GM21360 (cell line): Measurements from ENCODE around the gene RIPPLY1.
"Not testable (repeated sequence)": the region's sequence is repeated elsewhere in the genome, so short reads cannot be mapped to it uniquely, and the experiment has no call there.

ENCODE experiments used
- ATAC-seq: cut with Tn5 transposase; IDR thresholded peaks from one replicate; pipeline ENCODE4 v1.9.1; 2021; ENCODE audit warnings: mild to moderate bottlenecking, moderate library complexity; ENCODE audit not compliant: unreplicated experiment

The RIPPLY1 gene

GRCh38 chrX:106912864-106913263, 9.7 kb upstream of the RIPPLY1 start:
- ATAC-seq: no peak

DNA sequence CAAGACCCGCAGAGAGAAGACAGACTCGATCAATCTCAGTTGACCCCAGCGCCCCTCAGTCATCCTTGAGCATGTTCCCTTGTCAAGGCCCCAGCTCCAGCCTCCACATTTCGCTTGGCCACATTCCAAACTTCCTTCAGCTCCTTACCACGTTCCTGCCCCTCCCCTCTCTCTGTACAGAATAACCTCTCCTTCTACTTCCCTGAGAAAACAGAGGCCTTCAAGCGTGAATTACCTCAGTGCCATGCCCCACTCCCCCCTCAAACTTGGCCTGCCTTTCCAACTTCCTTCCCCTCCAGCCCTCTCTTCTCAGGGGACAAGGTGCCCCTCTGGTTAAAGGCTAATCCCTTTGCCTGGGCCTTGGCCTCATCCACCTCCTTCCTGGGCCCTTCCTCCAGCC, 3.2 kb upstream of the RIPPLY1 start:
- ATAC-seq: no peak

DNA sequence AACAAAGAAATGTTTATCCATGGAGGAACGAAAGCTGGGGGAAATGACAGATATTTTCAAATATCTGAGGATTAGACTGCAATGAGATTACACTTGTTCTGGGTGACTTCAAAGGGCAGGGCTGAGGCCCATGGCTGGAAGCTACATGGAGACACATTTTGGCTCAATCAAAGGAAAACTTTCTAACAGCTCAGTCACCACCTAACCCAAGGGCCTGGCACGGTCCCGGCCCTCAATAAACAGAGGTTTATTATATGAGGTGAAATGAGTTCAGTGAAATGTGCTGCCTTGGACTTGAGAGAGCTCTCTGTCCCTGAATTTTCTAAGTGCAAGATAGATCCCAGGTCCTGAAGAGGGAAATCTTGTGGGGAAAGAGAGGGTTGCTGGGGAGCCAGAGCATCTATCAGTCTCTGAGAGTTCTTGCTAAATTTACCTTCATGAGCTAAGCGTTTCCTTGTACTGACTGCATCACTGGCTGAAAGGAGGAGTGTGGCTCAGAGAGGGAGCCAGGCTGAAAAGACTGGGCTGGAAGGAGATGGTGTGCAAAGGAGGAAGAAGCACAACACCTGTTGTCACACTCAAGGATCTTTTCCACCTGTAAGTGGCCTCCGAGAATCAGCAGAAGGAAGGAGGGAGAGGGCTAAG, 2.0 kb upstream of the RIPPLY1 start:
- no peak for ATAC-seq

- no peak for ATAC-seq
Observed at GRCh38 chrX:106903856-106904528, 851 bp upstream of the RIPPLY1 start.

- no peak for ATAC-seq
Observed at GRCh38 chrX:106902684-106903083, 457 bp downstream of the RIPPLY1 start.

GRCh38 chrX:106901781-106902219, 1.3 kb downstream of the RIPPLY1 start:
- no peak for ATAC-seq

DNA sequence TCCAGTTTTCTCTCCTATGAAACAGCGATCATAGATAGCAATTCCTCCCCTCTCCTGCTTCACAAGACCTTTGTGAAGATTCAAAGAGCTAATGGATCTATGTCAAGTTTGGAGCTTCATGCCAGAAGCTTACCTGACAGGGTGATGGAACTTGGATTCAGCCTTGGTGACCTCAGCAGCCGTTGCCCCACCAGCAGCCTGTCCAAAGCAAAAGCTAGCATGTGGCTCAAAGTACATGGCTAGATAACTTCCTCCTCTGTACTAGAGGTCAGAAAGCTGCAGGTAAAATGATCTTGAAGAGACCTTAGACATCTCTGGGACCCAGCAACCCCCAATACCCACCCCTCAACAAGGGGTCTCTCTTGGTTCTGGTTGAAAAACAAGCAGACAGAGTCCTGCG, 1.8 kb downstream of the RIPPLY1 start:
- ATAC-seq: no peak

DNA sequence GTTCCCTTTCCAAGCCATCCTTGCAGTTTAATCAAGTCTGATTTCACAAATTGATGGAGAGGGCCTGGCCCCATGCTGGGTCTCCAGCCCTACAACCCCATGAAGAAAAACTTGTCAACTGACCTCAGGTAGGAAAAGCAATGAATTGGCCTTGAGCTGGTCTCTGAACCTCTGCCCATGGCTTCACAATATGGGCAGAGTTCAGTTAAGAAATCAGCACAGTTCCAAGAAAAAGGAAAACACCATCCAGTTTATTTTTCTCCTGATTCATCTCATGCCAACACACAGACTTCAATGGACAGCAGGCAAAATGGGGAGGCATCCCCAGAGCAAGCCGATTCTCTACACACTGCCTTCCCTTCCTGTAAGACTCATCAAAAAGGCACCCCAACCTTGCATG, 3.3 kb downstream of the RIPPLY1 start:
- ATAC-seq: no peak

- no peak for ATAC-seq
Observed at GRCh38 chrX:106899276-106899675, 3.9 kb downstream of the RIPPLY1 start.

- ATAC-seq: peak; percentile 59
Observed at GRCh38 chrX:106898462-106898861, 4.7 kb downstream of the RIPPLY1 start.

DNA sequence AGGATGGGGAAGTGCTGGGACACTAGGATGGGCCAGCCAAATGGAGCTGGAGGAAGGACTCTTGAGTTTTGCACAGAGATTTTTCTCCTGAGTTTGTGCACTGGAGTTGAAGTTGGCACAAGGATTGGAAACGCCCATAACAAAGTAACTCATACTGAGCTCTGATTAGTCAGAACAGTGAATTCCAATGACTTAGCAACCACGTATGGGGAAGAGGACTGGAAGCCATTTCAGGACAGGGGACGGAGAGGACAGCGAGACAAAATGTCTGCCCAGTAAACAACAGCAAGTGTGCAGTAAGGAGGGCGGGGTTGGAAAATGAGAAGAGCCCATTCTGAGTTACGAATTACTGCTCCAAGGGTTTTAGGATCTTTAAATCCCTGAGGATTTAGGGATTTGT, 5.9 kb downstream of the RIPPLY1 start:
- no peak for ATAC-seq

GRCh38 chrX:106894978-106895452, 8.1 kb downstream of the RIPPLY1 start:
- ATAC-seq: no peak

- ATAC-seq: peak; percentile 81
Observed at GRCh38 chrX:106894392-106894909, 8.7 kb downstream of the RIPPLY1 start.

DNA sequence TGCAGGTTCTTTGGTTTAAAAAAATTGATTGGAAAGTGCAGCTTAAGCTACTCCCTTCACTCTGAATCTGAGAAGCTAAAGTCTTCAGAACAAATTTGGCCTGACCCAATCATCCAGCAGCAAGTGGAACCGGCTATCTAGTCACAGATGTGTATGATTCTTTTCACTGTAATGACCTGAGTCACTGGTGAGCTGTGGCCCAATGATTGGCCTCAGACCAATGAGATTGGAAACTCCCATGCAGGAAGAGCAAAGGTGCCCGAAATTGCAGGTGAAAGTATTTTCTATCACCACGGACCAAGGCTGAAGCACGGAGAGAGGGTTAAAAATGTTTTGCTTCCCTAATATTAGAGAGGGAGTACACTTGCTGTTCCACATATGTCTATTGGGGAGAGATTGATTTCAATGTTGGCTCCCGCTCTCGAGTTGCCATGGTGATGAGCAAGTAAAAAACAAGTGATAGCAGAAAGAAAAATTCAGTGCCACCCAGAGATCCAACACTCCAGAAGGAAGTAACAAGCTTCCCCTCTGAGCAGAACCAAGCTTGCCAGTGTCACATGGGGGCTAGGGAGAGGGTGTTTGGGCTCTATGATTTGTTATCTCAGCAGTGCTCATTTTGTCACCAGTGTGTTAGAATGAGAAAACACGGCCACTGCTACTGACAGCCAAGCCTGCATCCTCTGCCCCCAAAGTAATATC, 11.2 kb downstream of the RIPPLY1 start:
- ATAC-seq: no peak

GRCh38 chrX:106889468-106889867, 13.7 kb downstream of the RIPPLY1 start:
- no peak for ATAC-seq

DNA sequence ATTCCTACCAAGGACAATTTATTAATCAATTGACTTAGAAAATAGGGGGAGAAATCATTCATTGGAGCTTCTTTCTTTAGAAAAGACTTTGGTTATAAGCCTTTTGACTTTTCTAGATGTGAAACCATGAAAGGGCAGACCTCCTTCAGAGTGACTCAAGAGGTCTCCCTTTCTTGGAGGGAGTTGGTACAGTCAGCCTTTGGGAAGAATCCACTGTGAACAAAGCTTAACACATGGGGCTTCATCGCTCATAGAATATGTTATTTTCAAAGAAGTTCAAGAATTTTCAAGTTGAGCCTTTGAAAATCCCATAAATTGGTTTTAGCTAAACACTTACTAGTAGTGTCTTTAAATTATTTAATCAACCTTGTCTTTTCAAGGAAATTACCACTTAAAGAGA, 28.0 kb downstream of the RIPPLY1 start:
- ATAC-seq: no peak

DNA sequence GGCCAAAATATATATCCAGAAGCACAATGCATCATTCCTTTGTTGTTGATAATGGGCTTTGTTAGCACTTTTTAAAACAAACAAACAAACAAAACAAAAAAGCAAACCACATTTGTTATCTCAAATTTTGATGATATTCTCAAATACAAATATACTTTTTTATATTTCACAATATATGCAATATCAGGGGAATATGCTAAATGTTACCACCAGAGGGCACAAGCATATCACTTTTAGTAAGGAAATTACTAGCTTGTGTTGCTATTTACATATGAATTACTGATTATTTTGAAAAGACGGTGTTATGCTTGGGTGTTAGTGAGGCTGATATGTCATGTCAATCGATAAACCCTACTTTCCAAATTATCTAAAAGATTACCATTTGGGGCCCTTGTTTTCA, 29.1 kb downstream of the RIPPLY1 start:
- ATAC-seq: no peak

- ATAC-seq: not testable (repeated sequence)
Observed at GRCh38 chrX:106872796-106873195, 30.3 kb downstream of the RIPPLY1 start.

DNA sequence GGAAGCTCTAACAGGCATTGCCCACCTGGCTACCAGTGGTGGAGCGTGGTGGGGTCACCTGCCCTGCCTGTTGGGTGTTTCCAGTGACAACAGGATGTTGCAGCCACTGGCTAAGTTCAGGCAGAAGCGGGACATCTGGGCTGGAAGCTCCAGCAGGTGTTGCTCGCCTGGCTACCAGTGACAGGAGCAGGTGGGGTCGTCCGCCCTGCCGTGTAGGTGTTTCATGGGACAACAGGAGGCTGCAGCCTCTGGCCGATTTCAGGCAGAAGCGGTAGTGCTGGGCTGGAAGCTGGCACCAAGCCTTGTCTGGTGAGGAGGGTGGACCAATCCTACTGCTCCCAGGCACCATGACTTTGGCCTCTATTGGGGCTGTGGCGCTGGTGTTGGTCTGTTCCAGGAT, 39.4 kb downstream of the RIPPLY1 start:
- ATAC-seq: peak; percentile 9

- ATAC-seq: peak; percentile 92
Observed at GRCh38 chrX:106862972-106863688, 40.0 kb downstream of the RIPPLY1 start.
